NT2/D1 (cell line): Measurements from ENCODE around the gene ACSL1.

Source experiments
- DNase-seq: peaks from one replicate; pipeline ENCODE4 v3.0.0-alpha.2; 2011; ENCODE audit warnings: low read depth, low spot score
- H3K27me3 ChIP-seq: 2 replicates; pipeline ENCODE4 v1.6.0; 2011; ENCODE audit warnings: mild to moderate bottlenecking; ENCODE audit not compliant: insufficient read length, insufficient read depth
- H3K36me3 ChIP-seq: 2 replicates; pipeline ENCODE4 v1.6.1; 2011; ENCODE audit warnings: mild to moderate bottlenecking, low read length, mixed read lengths; ENCODE audit not compliant: insufficient read depth, insufficient read length
- H3K4me1 ChIP-seq: 2 replicates; pipeline ENCODE4 v1.5.1; 2011; ENCODE audit not compliant: insufficient read depth, insufficient read length
- H3K4me3 ChIP-seq: 2 replicates; pipeline ENCODE4 v1.5.1; 2011; ENCODE audit warnings: low read depth; ENCODE audit not compliant: insufficient read length
- H3K9ac ChIP-seq: 2 replicates; pipeline ENCODE4 v1.6.0; 2011; ENCODE audit warnings: low read depth; ENCODE audit not compliant: insufficient read length
- H3K9me3 ChIP-seq: 2 replicates; pipeline ENCODE4 v1.5.1; 2011; ENCODE audit warnings: mild to moderate bottlenecking, low read length; ENCODE audit not compliant: insufficient read depth
- SUZ12 ChIP-seq: IDR thresholded peaks from 2 replicates; pipeline ENCODE4 v1.6.1; 2011; ENCODE audit not compliant: insufficient read length, insufficient read depth; ENCODE audit errors: extremely low read depth
- YY1 ChIP-seq: IDR thresholded peaks from 2 replicates; pipeline ENCODE4 v1.6.1; 2011; ENCODE audit not compliant: insufficient read length, insufficient read depth
- ZNF274 ChIP-seq: IDR thresholded peaks from 2 replicates; pipeline ENCODE4 v1.6.1; 2011; ENCODE audit warnings: mild to moderate bottlenecking, low read depth, low read length

ACSL1 gene

GRCh38 chr4:184793735-184794355, 31.9 kb downstream of the ACSL1 start:
- Histone ChIP-seq H3K9me3 (no peaks in the 10 kb centered on the region; the same call in 1 of the 2 replicates), H3K36me3 (no peaks in the 10 kb centered on the region), H3K9ac (no peak overlapping the region), H3K4me3 (no peak overlapping the region), H3K27me3 (no peaks in the 10 kb centered on the region), H3K4me1 (peaks cover 2% of the 10 kb centered on the region)
- no peak for DNase-seq
- TF ChIP-seq YY1 (no peak), ZNF274 (no peak), SUZ12 (no peak)

- no peak overlapping the region for H3K9ac ChIP-seq
- DNase-seq: no peak
- H3K27me3 ChIP-seq: no peaks in the 10 kb centered on the region
- H3K4me3 ChIP-seq: no peak overlapping the region
- TF ChIP-seq SUZ12 (no peak), ZNF274 (no peak), YY1 (no peak)
- H3K9me3 ChIP-seq: no peaks in the 10 kb centered on the region; the same call in 1 of the 2 replicates
- H3K36me3 ChIP-seq: no peaks in the 10 kb centered on the region
- peaks cover 2% of the 10 kb centered on the region for H3K4me1 ChIP-seq
Measured at GRCh38 chr4:184792950-184793555, 32.7 kb downstream of the ACSL1 start.

- H3K4me1 ChIP-seq: peaks cover 2% of the 10 kb centered on the region
- DNase-seq: no peak
- TF ChIP-seq YY1: no peak
- TF ChIP-seq ZNF274: no peak
- no peak for TF ChIP-seq SUZ12
- H3K9me3 ChIP-seq: no peaks in the 10 kb centered on the region; the same call in 1 of the 2 replicates
- H3K9ac ChIP-seq: no peak overlapping the region
- no peak overlapping the region for H3K4me3 ChIP-seq
- H3K36me3 ChIP-seq: no peaks in the 10 kb centered on the region
- H3K27me3 ChIP-seq: no peaks in the 10 kb centered on the region
Measured at GRCh38 chr4:184792334-184792733, 33.4 kb downstream of the ACSL1 start.

- TF ChIP-seq YY1 (no peak), SUZ12 (no peak), ZNF274 (no peak)
- no peaks in the 10 kb centered on the region for H3K9me3 ChIP-seq
- peaks cover 2% of the 10 kb centered on the region for H3K4me1 ChIP-seq
- H3K9ac ChIP-seq: no peak overlapping the region
- no peaks in the 10 kb centered on the region for H3K36me3 ChIP-seq
- H3K27me3 ChIP-seq: no peaks in the 10 kb centered on the region
- no peak overlapping the region for H3K4me3 ChIP-seq
- DNase-seq: no peak
Measured at GRCh38 chr4:184790826-184791225, 34.9 kb downstream of the ACSL1 start.

GRCh38 chr4:184787766-184788503, 37.8 kb downstream of the ACSL1 start:
- no peak overlapping the region for H3K9ac ChIP-seq
- peaks cover 2% of the 10 kb centered on the region for H3K4me1 ChIP-seq
- no peaks in the 10 kb centered on the region for H3K36me3 ChIP-seq
- DNase-seq: no peak
- H3K4me3 ChIP-seq: no peak overlapping the region
- no peak for TF ChIP-seq SUZ12
- no peak for TF ChIP-seq YY1
- TF ChIP-seq ZNF274: no peak
- no peaks in the 10 kb centered on the region for H3K27me3 ChIP-seq
- H3K9me3 ChIP-seq: no peaks in the 10 kb centered on the region

GRCh38 chr4:184785813-184786212, 40.0 kb downstream of the ACSL1 start:
- no peak for DNase-seq
- Histone ChIP-seq H3K4me1 (peaks cover 2% of the 10 kb centered on the region), H3K27me3 (no peaks in the 10 kb centered on the region), H3K9me3 (no peaks in the 10 kb centered on the region), H3K36me3 (no peaks in the 10 kb centered on the region), H3K4me3 (no peak overlapping the region), H3K9ac (no peak overlapping the region)
- no peak for TF ChIP-seq ZNF274
- TF ChIP-seq YY1: no peak
- no peak for TF ChIP-seq SUZ12

GRCh38 chr4:184784628-184785257, 41.0 kb downstream of the ACSL1 start:
- no peak for DNase-seq
- Histone ChIP-seq H3K4me3 (no peak overlapping the region), H3K9me3 (no peaks in the 10 kb centered on the region), H3K9ac (no peak overlapping the region), H3K4me1 (peaks cover 2% of the 10 kb centered on the region), H3K27me3 (no peaks in the 10 kb centered on the region), H3K36me3 (no peaks in the 10 kb centered on the region)
- TF ChIP-seq SUZ12 (no peak), ZNF274 (no peak), YY1 (no peak)
